GM18861 (cell line): ENCODE data around the gene TP53I3.
"Not testable (repeated sequence)": the region's sequence is repeated elsewhere in the genome, so short reads cannot be mapped to it uniquely, and the experiment has no call there.

ENCODE experiments used
- ATAC-seq: cut with Tn5 transposase; IDR thresholded peaks from one replicate; pipeline ENCODE4 v1.9.1; 2021; ENCODE audit not compliant: unreplicated experiment

Gene TP53I3

DNA sequence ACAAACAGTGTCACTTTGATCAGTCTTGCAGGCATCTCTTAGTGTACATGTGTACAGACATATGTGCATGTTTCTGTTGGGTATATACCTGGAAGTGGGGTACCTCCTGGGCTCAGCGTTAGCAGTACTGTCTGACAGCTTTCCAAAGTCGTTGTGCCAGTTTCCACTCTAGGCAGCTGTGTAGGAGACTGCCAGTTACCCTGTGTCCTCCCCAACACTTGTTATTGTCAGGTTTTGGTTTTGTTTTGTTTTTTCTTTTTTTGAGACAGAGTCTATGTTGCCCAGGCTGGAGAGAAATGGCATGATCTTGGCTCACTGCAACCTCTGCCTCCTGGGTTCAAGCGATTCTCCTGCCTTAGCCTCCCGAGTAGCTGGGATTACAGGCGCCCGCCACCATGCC is 28.9 kb downstream of the TP53I3 start:
- ATAC-seq: no peak

DNA sequence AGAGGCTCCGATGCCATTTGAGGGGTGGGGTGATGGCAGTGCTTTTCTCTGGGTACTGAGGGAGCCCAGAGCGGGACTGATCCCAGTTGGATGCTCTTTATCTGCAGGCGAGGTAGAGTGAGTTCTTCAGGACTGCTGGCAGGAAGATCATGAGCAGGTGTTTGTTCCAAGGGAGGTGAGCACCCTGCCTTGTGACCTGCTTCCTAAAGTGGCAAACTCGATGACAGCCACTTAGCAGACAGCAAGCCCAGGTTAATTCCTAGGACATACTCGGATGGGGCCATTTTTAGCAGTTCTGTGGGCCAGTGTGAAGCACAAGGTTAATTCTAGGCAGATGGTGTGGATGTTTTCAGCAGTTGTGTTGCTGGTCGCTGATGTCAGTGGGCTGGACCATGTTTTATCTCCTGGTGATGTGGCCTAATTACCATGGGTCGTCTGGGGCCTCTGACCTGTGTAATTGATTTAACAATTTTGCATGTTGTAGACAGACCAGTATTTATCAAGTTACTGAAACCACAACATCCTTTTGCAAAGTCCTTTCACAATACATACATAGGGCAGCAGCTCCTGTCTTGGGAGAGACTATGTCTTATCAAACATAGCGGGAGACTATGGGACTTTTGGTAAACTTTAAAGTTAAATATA is 30.1 kb downstream of the TP53I3 start:
- no peak for ATAC-seq

DNA sequence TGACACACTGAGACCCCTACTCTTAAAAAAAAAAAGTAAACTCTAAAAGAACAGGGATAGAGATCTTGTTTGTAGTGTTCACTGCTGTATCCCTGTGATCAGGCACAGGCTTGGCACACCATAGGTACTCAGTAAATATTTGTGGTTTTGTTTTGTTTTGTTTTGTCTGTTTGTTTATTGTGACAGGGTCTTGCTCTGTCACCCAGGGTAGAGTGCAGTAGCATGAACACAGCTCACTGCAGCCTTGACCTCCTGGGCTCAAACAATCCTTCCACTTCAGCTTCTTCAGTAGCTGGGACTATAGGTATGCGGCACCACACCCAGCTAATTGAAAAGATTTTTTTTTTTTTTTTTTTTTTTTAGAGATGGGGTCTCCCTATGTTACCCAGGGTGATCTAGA is 31.7 kb downstream of the TP53I3 start:
- no peak for ATAC-seq

DNA sequence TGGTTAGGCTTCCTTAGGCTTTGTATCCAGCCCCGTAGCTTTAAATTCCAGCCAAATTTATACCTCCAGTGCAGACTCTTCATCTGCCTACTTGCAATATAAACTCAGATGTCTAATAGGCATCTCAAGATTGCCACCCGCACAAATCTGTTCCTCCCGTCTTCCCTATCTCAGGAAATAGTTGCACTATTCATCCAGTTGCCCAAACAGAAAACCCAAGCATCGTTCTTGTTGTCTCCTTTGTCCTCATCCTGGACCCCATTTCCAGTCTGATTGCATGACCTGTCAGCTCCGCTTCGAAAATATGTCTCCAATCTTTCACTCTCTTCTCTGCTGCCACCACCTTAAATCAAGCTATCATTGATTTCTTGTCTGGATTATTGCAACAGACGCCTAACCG is 32.8 kb downstream of the TP53I3 start:
- no peak for ATAC-seq

DNA sequence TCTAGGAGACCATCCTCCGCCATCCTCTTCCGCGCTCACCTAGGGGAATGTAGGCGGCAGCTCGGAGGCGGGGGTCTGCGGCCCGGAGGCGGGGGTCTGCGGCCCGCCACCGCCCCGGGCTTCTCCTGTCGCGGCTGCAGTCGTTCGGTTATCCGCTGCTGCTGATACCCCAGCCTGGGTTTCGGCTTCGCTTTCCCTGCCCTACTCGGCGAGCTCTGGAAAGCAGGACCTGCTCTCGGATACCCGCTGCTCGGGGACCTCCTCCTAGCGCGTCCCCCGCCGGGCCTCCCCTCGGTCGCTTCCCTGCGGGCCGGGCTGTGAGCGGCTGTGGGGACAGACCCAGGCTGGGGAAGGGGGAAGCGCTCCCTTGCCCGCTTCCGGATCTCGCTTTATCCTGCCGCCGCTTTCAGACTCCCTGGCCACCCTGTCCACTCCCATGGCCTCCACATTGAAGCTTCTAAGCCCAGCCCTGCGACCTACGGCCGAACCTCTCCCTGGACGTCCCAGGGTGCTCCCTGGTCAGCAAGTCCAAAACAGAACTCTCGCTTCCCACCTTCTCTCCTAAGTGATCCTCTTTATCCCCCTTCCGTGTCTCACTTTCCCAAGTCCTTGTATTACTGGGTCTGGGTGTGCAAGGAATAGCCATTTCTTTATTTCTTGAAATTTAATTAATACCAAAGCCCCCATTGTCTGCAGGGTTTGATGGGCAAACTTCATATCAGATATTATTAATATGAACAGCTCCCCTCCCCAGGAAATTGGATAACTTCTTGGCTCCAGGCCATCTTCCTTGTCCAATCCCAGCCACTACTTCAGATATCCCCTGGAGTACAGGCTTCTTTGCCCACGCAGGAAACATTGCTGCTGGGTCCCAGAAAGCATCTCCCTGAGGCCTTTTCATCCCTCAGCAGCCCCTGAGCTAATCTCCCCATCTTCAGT is 34.3 kb downstream of the TP53I3 start:
- ATAC-seq: no peak

DNA sequence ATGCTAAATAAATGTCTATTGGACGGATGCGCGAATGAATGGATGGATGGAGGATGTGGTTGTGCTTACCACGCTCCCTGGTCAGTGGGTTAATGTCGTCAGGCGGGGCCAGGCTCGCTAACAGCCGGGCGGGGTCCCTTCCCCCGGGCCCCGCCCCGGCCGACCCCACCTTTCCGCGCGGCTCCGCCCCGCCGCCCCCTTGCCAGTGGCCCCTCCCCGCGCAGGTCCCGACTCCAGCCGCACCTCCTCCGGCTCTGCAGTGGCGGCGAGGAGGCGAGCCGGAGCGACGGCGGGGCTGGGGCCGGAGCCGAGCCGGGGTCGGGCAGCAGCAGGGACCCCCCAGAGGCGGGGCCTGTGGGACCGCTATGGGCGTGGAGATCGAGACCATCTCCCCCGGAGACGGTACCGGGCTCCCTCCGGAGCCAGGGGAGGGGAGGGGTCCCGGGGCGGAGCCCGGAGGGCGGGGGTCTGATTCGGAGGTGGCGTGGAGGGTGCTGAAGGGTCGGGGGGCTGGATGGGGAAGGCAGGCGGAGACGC is 35.1 kb downstream of the TP53I3 start, which contains the start of gene FKBP1B:
FKBP1B (plus strand) TSS at position 257 of the 537 bp plus-strand sequence; CDS start at position 366, 109 bp downstream.
- no peak for ATAC-seq

DNA sequence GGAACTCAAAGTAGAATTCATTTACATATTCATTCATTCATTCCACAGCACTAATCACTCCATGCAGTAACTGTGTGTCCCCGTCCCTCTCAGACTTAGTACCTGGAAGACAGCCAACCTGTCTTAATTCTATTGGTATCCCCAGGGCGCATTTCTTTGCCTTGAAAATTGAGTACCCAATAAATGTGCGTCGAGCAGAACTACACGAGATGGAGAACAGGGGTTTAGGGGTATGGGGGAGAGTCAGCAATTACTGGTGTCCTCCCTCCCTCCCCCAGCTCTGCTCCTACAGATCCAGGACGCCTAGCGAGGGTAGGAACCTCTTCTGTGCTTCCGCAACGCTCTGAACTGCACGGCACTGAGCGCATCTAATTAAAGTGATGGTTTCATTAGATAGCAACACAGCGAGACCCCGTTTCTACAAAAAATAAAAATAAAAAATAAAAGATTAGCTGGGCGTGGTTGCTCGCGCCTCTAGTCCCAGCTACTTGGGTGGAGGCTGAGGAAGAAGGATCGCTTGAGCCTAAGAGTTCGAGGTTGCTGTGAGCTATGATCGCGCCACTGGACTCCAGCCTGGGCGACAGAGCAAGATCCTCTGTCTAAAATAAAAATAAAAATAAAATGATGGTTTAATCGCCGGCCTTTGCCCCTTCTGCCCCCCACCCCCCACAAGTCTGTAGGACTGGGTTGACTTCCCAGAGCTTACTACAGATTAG is 35.7 kb downstream of the TP53I3 start:
- ATAC-seq: no peak

DNA sequence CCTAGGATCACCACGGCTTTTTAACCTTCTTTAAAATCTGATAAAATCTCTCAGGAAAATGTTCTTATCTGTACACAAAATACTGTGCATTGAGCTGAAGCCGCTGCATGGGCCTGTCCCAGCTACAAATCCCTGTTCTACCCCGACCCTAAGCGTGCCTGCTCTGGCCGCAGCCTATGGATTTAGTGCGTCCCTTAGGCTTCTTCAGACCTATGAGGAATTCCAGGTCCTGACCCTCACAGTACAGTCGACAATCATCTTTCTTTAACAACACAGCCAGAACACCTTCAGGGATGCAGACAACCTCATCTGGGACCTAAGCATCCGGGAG is 37.0 kb downstream of the TP53I3 start:
- no peak for ATAC-seq

DNA sequence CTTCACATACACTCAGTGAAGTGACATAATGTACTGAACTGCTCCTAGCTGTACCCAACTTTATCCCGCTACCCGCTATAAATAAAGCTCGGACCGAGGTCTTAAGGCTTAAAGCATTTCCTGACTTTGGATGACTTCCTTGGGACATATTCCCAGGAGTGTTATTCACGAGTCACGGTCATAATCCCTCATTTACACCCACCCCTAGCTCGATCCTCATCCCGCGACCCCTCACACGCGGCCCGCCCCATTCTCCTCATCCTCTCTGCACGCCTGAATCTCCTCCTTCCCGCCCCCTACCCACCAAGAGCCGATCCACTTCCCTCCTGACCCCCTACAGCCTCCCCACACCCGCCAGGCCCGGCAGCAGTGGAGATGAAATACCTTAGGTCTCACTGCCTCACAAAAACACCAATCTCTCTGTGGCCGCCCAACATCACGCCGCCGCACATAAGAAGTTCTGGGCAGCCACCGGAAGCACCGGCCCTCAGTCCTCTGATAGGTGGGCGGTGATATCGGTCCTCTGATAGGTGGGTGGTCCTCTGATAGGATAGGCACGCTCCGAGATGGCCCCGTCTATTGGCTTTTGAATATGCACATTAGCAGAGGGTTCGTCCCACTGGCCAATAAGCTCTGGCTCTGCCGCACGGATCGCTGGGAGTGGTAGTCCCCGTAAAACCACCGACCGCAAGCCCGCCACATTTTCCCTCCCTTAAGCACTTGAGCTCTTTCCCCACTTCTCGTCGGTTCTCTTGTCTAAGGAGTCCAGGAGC is 37.5 kb downstream of the TP53I3 start, which contains the start of gene WDCP:
WDCP (minus strand) TSS at position 462 of the 773 bp plus-strand sequence. CDS start 7,897 bp downstream, outside the sequence.
- peak; percentile 96 for ATAC-seq

DNA sequence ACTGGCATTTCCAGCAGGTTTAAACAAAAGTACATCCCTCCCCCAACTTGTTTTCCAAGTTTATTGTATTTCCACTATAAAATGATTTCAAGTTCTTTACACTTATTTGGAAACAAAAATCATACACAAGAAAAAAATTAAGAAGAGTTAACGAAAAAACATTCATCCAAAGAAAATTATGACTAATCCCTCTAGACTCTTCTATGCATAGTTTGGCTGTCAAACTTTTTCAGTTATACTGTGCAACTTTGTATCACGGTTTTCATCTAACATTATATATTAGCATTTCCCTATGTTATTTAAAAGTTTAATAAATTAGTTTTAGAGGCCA is 38.1 kb downstream of the TP53I3 start:
- no peak for ATAC-seq

DNA sequence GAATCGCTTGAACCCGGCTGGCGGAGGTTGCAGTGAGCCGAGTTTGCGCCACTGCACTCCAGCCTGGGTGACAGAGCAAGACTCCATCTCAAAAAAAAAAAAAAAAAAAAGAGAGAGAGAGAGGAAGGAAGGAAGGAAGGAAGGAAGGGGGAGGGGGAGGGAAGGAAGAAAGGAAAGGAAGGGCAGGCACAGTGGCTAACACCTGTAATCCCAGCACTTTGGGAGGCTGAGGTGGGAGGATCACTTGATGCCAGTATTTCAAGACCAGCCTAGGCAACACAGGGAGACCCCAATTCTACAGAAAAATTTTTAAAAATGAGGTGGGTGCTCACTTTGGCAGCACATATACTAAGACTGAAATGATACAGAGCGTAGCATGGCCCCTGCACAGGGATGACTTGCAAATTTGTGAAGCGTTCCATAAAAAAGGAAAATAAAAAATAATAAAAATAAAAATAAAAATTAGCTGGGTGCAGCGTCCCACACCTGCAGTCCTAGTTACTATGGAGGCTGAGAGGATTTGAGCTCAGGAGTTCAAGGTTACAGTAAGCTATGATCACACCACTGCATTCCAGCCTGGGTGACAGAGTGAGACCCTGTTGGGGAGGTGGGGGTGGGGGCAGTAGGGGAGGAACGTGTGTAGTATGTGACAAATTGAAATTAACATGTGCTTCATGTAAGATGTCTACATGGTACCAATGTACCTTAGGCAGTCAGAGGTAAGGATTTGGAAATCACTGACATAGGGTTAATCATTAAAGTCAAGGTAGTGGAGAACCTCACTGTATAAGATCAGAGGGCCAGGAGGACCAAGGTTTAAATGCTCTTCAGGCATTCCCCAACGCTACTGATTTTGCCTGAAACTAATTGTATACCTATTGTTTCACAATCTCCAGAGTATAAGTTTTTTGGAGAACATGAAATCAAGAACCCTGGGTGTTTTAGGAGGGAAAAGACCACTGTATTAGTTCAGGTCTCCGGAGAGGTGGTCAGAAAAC is 38.8 kb downstream of the TP53I3 start:
- no peak for ATAC-seq

DNA sequence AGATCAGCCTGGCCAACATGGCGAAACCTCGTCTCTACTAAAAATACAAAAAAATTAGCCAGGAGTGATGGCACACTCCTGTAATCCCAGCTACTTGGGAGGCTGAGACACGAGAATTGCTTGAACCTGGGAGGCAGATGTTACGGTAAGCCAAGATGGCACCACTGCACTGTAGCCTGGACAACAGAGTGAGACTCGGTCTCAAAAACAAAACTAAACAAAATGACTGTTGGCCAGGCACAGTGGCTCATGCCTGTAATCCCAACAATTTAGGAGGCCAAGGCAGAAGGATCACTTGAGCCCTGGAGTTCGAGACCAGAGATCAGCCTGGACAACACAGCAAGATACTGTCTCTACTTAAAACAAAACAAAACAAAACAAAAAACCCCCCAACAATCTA is 41.5 kb downstream of the TP53I3 start:
- not testable (repeated sequence) for ATAC-seq

DNA sequence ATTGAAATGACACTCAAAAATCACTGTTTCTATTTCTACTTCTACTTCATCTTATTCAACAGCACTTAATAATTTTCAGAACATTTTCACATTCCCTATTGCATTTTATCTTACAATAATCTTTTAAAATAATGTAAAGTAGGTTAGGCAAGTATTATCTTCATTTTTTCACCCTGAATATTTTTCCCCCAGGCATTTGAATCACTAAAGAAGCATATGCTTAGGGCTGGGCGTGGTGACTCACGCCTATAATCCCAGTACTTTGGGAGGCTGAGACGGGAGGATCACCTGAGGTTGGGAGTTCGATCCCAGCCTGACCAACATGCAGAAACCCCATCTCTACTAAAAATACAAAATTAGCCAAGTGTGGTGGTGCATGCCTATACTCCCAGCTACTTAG is 44.1 kb downstream of the TP53I3 start:
- no peak for ATAC-seq

DNA sequence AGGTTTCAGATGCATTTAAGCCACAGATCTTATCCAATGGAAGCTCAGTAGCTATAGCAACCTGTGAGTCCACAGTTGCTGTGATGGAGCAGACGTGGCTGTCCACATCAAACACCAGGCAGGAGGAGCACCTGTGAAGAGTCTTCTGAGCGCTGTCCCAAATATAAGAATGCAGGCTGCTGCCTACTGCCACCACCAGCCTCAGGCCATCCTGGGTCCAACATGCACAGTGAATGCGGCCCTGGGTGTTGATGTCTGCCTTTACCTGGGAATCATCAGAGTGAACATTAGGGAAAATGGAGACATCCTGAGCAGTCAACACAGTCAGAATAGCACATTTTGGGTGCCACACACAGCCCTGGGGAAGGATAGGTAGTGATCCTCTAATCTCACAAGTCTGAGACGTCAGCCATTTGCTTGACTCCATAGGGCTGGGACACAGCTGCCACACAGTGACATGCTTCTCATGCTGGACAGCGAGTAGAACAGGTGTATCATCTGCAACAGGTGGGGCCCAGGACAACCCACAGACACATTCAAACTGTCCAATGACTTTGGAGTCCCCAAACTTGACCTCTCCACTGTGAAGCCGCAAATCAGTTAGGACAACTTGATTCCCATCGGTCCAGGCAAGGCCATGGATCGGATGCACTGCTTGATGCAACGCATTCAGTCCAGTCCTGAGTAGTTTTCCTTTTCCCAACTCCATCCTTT is 45.7 kb downstream of the TP53I3 start:
- ATAC-seq: no peak
